ENCODE data around the gene SLC26A5.

DNA sequence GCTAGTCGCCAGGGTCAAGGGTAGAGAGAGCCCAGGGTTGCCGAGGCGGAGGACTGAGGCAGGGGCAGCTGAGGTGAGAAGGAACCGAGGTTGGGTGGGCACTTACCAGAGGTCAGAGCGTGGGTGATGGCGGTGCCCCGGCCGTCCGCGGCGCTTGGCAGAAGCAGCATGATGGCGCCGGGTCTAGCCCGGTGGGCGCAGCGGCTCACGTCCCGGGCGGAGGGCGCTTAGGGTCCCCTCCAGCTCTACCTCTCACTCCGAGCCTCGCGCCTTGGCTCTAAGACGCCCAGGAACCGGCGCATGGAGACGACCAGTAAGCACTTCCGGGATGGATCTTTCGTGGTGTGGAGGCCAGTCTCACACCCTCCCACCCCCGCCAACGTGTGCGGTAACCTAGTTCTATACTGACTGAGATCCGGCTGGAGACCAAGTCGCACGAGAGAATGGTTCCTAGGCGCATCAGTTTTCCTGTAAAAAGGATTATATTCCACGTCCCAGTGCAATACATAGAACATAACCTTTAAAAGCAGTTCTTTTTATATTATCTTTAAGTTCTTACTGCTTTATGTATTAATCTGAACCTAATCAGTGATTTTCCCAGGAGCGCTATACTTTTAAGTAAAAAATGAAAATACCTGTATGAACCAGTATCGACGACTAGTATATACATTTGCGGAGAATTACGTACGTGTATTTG lies 101.4 kb downstream of the SLC26A5 start, which contains the start of gene DNAJC2:
- TF ChIP-seq POLR2A (IDR thresholded peaks at IDR 0.05) = peak in 2 of 4 donors; percentile 13 to 55
- TF ChIP-seq, protein P1, sequence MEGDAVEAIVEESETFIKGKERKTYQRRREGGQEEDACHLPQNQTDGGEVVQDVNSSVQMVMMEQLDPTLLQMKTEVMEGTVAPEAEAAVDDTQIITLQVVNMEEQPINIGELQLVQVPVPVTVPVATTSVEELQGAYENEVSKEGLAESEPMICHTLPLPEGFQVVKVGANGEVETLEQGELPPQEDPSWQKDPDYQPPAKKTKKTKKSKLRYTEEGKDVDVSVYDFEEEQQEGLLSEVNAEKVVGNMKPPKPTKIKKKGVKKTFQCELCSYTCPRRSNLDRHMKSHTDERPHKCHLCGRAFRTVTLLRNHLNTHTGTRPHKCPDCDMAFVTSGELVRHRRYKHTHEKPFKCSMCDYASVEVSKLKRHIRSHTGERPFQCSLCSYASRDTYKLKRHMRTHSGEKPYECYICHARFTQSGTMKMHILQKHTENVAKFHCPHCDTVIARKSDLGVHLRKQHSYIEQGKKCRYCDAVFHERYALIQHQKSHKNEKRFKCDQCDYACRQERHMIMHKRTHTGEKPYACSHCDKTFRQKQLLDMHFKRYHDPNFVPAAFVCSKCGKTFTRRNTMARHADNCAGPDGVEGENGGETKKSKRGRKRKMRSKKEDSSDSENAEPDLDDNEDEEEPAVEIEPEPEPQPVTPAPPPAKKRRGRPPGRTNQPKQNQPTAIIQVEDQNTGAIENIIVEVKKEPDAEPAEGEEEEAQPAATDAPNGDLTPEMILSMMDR (IDR thresholded peaks at IDR 0.05) = no peak
- TF ChIP-seq EP300 (IDR thresholded peaks at IDR 0.05) = no peak

Data from stomach (tissue), 4 donors.